ENCODE measurements around the gene KCTD11.

Gene KCTD11

GRCh38 chr17:7351665-7352502 is at the start of gene KCTD11:
Gene KCTD11 (plus strand): TSS chr17:7352162.
- DNase-seq: peak; percentile 91

GRCh38 chr17:7304179-7304578 is 47.8 kb upstream of the KCTD11 start:
- DNase-seq: no peak

GRCh38 chr17:7306911-7307685 is 44.9 kb upstream of the KCTD11 start, which contains the start of gene EIF5A:
Gene EIF5A (plus strand): TSS chr17:7307628. CDS start chr17:7309636, 2,008 bp downstream.
- peak; percentile 100 for DNase-seq

GRCh38 chr17:7307686-7308624 is 44.0 kb upstream of the KCTD11 start:
- DNase-seq: no peak

GRCh38 chr17:7308625-7309433 is 43.1 kb upstream of the KCTD11 start:
- peak; percentile 80 for DNase-seq

- DNase-seq: no peak
These were observed 42.3 kb upstream of the KCTD11 start for GRCh38 chr17:7309628-7310027.

- DNase-seq: no peak
These were observed 40.8 kb upstream of the KCTD11 start for GRCh38 chr17:7311110-7311705.

- no peak for DNase-seq
These were observed 39.4 kb upstream of the KCTD11 start for GRCh38 chr17:7312432-7313087.

GRCh38 chr17:7313088-7313889 is 38.7 kb upstream of the KCTD11 start:
- DNase-seq: no peak

- DNase-seq: no peak
These were observed 37.9 kb upstream of the KCTD11 start for GRCh38 chr17:7313890-7314718.

GRCh38 chr17:7314719-7315569 is 37.0 kb upstream of the KCTD11 start, which contains the start of gene GPS2:
Gene GPS2 (minus strand): TSS chr17:7315360. CDS start chr17:7315052, 308 bp downstream.
- peak; percentile 91 for DNase-seq

GRCh38 chr17:7315570-7316235 is 36.3 kb upstream of the KCTD11 start:
- DNase-seq: no peak

- DNase-seq: no peak
These were observed 34.7 kb upstream of the KCTD11 start for GRCh38 chr17:7317161-7317803.

- DNase-seq: no peak
These were observed 33.7 kb upstream of the KCTD11 start for GRCh38 chr17:7318121-7318860.

GRCh38 chr17:7321466-7321865 is 30.5 kb upstream of the KCTD11 start:
- DNase-seq: no peak

Measured in left hindlimb (tissue), 1 donor.